MM.1S (cell line): Measurements from ENCODE around the gene LOXHD1.

Experiments used
- DNase-seq: peaks from one replicate; pipeline ENCODE4 v3.0.0-alpha.2; 2015
- H2AFZ ChIP-seq: fragments of 300-600 bp; sonication (generic); 2 replicates; pipeline ENCODE4 v1.6.0; 2016; ENCODE audit warnings: antibody characterized with exemption, low read length
- H3F3A ChIP-seq: fragments of 300-600 bp; sonication (generic); 2 replicates; pipeline ENCODE4 v1.6.1; 2016; ENCODE audit warnings: mild to moderate bottlenecking, antibody characterized with exemption, low read length, moderate library complexity, mixed read lengths; ENCODE audit not compliant: insufficient read depth
- H3K27ac ChIP-seq: fragments of 300-600 bp; sonication (generic); 2 replicates; pipeline ENCODE4 v1.5.1; 2016; ENCODE audit warnings: mild to moderate bottlenecking, low read length
- H3K27me3 ChIP-seq: fragments of 300-600 bp; sonication (generic); replicated peaks from 2 replicates; pipeline ENCODE4 v1.6.0; 2016; ENCODE audit warnings: low read length; ENCODE audit not compliant: insufficient read depth
- H3K36me3 ChIP-seq: fragments of 300-600 bp; sonication (generic); replicated peaks from 2 replicates; pipeline ENCODE4 v1.6.1; 2016; ENCODE audit warnings: mild to moderate bottlenecking, low read length, mixed read lengths; ENCODE audit not compliant: insufficient read depth
- H3K4me1 ChIP-seq: fragments of 300-600 bp; sonication (generic); 2 replicates; pipeline ENCODE4 v1.6.1; 2016; ENCODE audit warnings: low read length, mixed read lengths
- H3K4me2 ChIP-seq: fragments of 300-600 bp; sonication (generic); 2 replicates; pipeline ENCODE4 v1.6.0; 2016; ENCODE audit warnings: low read depth, low read length
- H3K4me3 ChIP-seq: fragments of 300-600 bp; sonication (generic); 2 replicates; pipeline ENCODE4 v1.5.1; 2016; ENCODE audit warnings: low read length, mixed read lengths
- H3K79me2 ChIP-seq: fragments of 300-600 bp; sonication (generic); 2 replicates; pipeline ENCODE4 v1.6.1; 2016; ENCODE audit warnings: mixed run types, low read length, mixed read lengths
- H3K9ac ChIP-seq: fragments of 300-600 bp; sonication (generic); 2 replicates; pipeline ENCODE4 v1.6.1; 2016; ENCODE audit warnings: low read length, mixed read lengths
- H3K9me2 ChIP-seq: fragments of 300-600 bp; sonication (generic); replicated peaks from 2 replicates; pipeline ENCODE4 v1.6.1; 2016; ENCODE audit warnings: mild to moderate bottlenecking, low read length, mixed read lengths; ENCODE audit not compliant: insufficient read depth
- H3K9me3 ChIP-seq: fragments of 300-600 bp; sonication (generic); replicated peaks from 2 replicates; pipeline ENCODE4 v1.6.1; 2016; ENCODE audit warnings: mild to moderate bottlenecking, low read length, mixed read lengths; ENCODE audit not compliant: insufficient read depth
- H4K20me1 ChIP-seq: fragments of 300-600 bp; sonication (generic); 2 replicates; pipeline ENCODE4 v1.6.1; 2016; ENCODE audit warnings: mild to moderate bottlenecking, low read length, moderate library complexity, mixed read lengths; ENCODE audit not compliant: insufficient read depth
- EZH2 ChIP-seq: fragments of 300-600 bp; sonication (generic); optimal IDR thresholded peaks from 2 replicates; pipeline ENCODE3; 2017; ENCODE audit warnings: low read depth, mild to moderate bottlenecking, antibody characterized with exemption, low read length, mixed read lengths
- EZH2phosphoT487 ChIP-seq: fragments of 300-600 bp; sonication (generic); IDR thresholded peaks from 2 replicates; pipeline ENCODE4 v1.6.1; 2018; ENCODE audit warnings: antibody characterized with exemption, low read length
- TF ChIP-seq, protein P1 (sequence below): fragments of 300-600 bp; sonication (generic); IDR thresholded peaks from 2 replicates; pipeline ENCODE4 v1.5.1; 2016; ENCODE audit warnings: antibody characterized with exemption, low read length, mixed read lengths

The LOXHD1 gene

DNA sequence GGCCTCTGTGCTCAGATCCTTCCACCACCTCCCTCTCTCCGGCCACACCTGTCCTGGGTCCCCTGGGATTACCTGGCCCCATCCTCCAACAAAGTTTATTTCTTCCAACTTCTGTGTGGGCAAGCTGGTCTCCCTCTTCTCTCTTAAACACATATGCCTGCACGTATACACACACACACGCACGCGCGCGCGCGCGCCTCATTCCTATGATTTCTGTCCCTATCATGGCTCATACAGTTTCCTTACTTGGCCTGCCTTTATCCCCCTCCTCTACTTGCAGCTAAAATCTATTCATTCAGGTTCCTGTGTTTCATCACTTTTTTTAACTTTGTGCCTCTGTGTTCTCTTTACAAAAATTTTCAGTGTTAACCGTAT lies 96.4 kb downstream of the LOXHD1 start:
- Histone ChIP-seq H3F3A (no peaks in the 10 kb centered on the region), H2AFZ (no peak overlapping the region)

GRCh38 chr18:46559946-46560670 lies 96.9 kb downstream of the LOXHD1 start:
- Histone ChIP-seq H3K4me1 (0 out of 2 replicates have a peak, but pooled peaks cover 3% of the 10 kb centered on the region), H3K27ac (no peak overlapping the region), H4K20me1 (no peaks in the 10 kb centered on the region), H3K9me3 (no peaks in the 10 kb centered on the region), H2AFZ (no peak overlapping the region), H3K79me2 (no peaks in the 10 kb centered on the region), H3K9me2 (no peaks in the 10 kb centered on the region), H3K36me3 (no peaks in the 10 kb centered on the region), H3K4me2 (no peak overlapping the region), H3F3A (no peaks in the 10 kb centered on the region), H3K4me3 (no peak overlapping the region), H3K27me3 (no peaks in the 10 kb centered on the region), H3K9ac (no peak overlapping the region)
- no peak for TF ChIP-seq EZH2
- TF ChIP-seq, protein P1, sequence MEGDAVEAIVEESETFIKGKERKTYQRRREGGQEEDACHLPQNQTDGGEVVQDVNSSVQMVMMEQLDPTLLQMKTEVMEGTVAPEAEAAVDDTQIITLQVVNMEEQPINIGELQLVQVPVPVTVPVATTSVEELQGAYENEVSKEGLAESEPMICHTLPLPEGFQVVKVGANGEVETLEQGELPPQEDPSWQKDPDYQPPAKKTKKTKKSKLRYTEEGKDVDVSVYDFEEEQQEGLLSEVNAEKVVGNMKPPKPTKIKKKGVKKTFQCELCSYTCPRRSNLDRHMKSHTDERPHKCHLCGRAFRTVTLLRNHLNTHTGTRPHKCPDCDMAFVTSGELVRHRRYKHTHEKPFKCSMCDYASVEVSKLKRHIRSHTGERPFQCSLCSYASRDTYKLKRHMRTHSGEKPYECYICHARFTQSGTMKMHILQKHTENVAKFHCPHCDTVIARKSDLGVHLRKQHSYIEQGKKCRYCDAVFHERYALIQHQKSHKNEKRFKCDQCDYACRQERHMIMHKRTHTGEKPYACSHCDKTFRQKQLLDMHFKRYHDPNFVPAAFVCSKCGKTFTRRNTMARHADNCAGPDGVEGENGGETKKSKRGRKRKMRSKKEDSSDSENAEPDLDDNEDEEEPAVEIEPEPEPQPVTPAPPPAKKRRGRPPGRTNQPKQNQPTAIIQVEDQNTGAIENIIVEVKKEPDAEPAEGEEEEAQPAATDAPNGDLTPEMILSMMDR, result no peak
- no peak for TF ChIP-seq EZH2phosphoT487
- DNase-seq, result no peak

More for the DNA sequence above, 96.4 kb downstream of the LOXHD1 start:
- no peaks in the 10 kb centered on the region for H3K36me3 ChIP-seq
- no peaks in the 10 kb centered on the region for H3K9me3 ChIP-seq
- H4K20me1 ChIP-seq, result no peaks in the 10 kb centered on the region
- H3K27ac ChIP-seq, result no peak overlapping the region
- H3K4me2 ChIP-seq, result no peak overlapping the region
- TF ChIP-seq, protein P1, result no peak
- TF ChIP-seq EZH2phosphoT487 (no peak), EZH2 (no peak)
- no peaks in the 10 kb centered on the region for H3K27me3 ChIP-seq
- H3K4me3 ChIP-seq, result no peak overlapping the region
- H3K9ac ChIP-seq, result no peak overlapping the region
- DNase-seq, result no peak
- H3K9me2 ChIP-seq, result no peaks in the 10 kb centered on the region
- no peaks in the 10 kb centered on the region for H3K79me2 ChIP-seq
- H3K4me1 ChIP-seq, result 0 out of 2 replicates have a peak, but pooled peaks cover under 1% of the 10 kb centered on the region

DNA sequence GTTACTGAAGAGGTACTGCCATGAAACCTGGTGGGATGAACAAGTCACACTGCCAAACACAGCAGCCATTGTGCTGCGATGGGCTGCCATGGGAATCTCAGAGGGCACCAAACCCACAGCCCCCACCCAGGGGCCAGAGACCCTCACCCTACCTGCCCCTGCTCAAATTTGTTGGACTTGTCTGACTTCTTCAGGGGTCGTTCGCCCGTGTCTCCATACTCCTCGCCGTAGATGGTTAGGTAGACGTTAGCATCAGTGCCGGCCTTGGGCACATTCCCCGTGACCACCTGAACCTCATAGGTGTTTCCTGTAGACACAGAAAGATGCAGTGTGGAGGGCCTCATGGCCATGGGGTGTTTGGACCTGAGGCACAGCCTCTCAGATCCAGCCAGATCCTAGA lies 97.7 kb downstream of the LOXHD1 start:
- no peak overlapping the region for H3K4me2 ChIP-seq
- no peak for DNase-seq
- H3K9me2 ChIP-seq, result no peaks in the 10 kb centered on the region
- no peak overlapping the region for H3K9ac ChIP-seq
- no peaks in the 10 kb centered on the region for H3K27me3 ChIP-seq
- no peak overlapping the region for H3K27ac ChIP-seq
- no peak overlapping the region for H2AFZ ChIP-seq
- no peaks in the 10 kb centered on the region for H3K79me2 ChIP-seq
- no peaks in the 10 kb centered on the region for H3K9me3 ChIP-seq
- TF ChIP-seq, protein P1, result no peak
- no peak for TF ChIP-seq EZH2phosphoT487
- no peak for TF ChIP-seq EZH2
- no peaks in the 10 kb centered on the region for H3K36me3 ChIP-seq
- H3F3A ChIP-seq, result no peaks in the 10 kb centered on the region
- no peak overlapping the region for H3K4me3 ChIP-seq
- no peaks in the 10 kb centered on the region for H4K20me1 ChIP-seq
- H3K4me1 ChIP-seq, result 0 out of 2 replicates have a peak, but pooled peaks cover 3% of the 10 kb centered on the region
